ENCODE data around the gene PGS1. TPM values are rescaled to one million over a fixed set of nuclear protein-coding genes. Genes with fewer than 3 reads are reported as not detected.

The PGS1 gene
- total RNA-seq, 2 experiments from 2014 or later = 59.6 to 61.3 TPM

GRCh38 chr17:78419970-78420815 is 41.7 kb downstream of the PGS1 start:
- POLR2A ChIA-PET = no interaction called here
- no peak for TF ChIP-seq EZH2phosphoT487 (IDR thresholded peaks at IDR 0.05; ENCODE audit: borderline replicate concordance, low read depth, low read length)
- no peak for TF ChIP-seq CTCF (conservative IDR thresholded peaks at IDR 0.05; ENCODE audit: low read length)
- H3K4me3 ChIP-seq (ENCODE audit: low read depth, low read length, poor library complexity, severe bottlenecking) = no peak overlapping the region
- no TSS peak for BruUV-seq (replicated peaks)
- CTCF ChIA-PET (ENCODE audit: unreplicated experiment) = no interaction called here
- H3K36me3 ChIP-seq (ENCODE audit: insufficient read depth, low read length) = peaks cover 78% of the 10 kb centered on the region
- no peak overlapping the region for H3K4me2 ChIP-seq (ENCODE audit: low read length)
- H3K27ac ChIP-seq (ENCODE audit: low read depth, low read length, poor library complexity, severe bottlenecking) = no peak overlapping the region
- intact Hi-C loops (cut with micrococcal nuclease; ENCODE audit: unreplicated experiment) = loop anchor here (5.0 kb wide), 1 partner anchor 43 kb away; the partner anchor contains the start of gene PGS1
- DNase-seq (ENCODE audit: low spot score) = no peak
- H4K20me1 ChIP-seq (ENCODE audit: insufficient read depth, low read length) = no peaks in the 10 kb centered on the region
- H3K79me2 ChIP-seq (ENCODE audit: insufficient read depth, low read depth, low read length) = no peaks in the 10 kb centered on the region
- H3K9me2 ChIP-seq (ENCODE audit: insufficient read depth, low read length) = no peaks in the 10 kb centered on the region
- no peaks in the 10 kb centered on the region for H3K9me3 ChIP-seq (ENCODE audit: low read length)
- no peaks in the 10 kb centered on the region for H3K4me1 ChIP-seq (ENCODE audit: insufficient read depth, low read length, poor library complexity, severe bottlenecking)
- H2AFZ ChIP-seq (ENCODE audit: low read length) = no peak overlapping the region

GRCh38 chr17:78421084-78421533 is 42.7 kb downstream of the PGS1 start:
- BruUV-seq (replicated peaks) = no TSS peak
- no peak for DNase-seq (ENCODE audit: low spot score)
- peaks cover 81% of the 10 kb centered on the region for H3K36me3 ChIP-seq (ENCODE audit: insufficient read depth, low read length)
- H3K4me3 ChIP-seq (ENCODE audit: low read depth, low read length, poor library complexity, severe bottlenecking) = no peak overlapping the region
- H3K4me2 ChIP-seq (ENCODE audit: low read length) = no peak overlapping the region
- H3K9me2 ChIP-seq (ENCODE audit: insufficient read depth, low read length) = no peaks in the 10 kb centered on the region
- TF ChIP-seq EZH2phosphoT487 (IDR thresholded peaks at IDR 0.05; ENCODE audit: borderline replicate concordance, low read depth, low read length) (no peak), CTCF (conservative IDR thresholded peaks at IDR 0.05; ENCODE audit: low read length) (no peak)
- no peak overlapping the region for H3K27ac ChIP-seq (ENCODE audit: low read depth, low read length, poor library complexity, severe bottlenecking)
- no peak overlapping the region for H2AFZ ChIP-seq (ENCODE audit: low read length)
- ChIA-PET CTCF (ENCODE audit: unreplicated experiment) (no interaction called here), POLR2A (interaction anchor here (0.6 kb wide), 1 partner anchor 121 kb away, joined by 10 read pairs; no protein-coding TSS in a partner anchor)
- no peaks in the 10 kb centered on the region for H3K9me3 ChIP-seq (ENCODE audit: low read length)
- intact Hi-C loops (cut with micrococcal nuclease; ENCODE audit: unreplicated experiment) = loop anchor here (5.0 kb wide), 1 partner anchor 44 kb away; the partner anchor contains the start of gene PGS1
- H3K79me2 ChIP-seq (ENCODE audit: insufficient read depth, low read depth, low read length) = no peaks in the 10 kb centered on the region
- no peaks in the 10 kb centered on the region for H4K20me1 ChIP-seq (ENCODE audit: insufficient read depth, low read length)
- no peaks in the 10 kb centered on the region for H3K4me1 ChIP-seq (ENCODE audit: insufficient read depth, low read length, poor library complexity, severe bottlenecking)
